GM23338 (cell line): ENCODE results near the gene CPSF2. TPM values are rescaled to one million over a fixed set of nuclear protein-coding genes. Genes with fewer than 3 reads are reported as not detected.

Experiments used
- ETS1 ChIP-seq: IDR thresholded peaks from 2 replicates; pipeline ENCODE4 v1.6.1; 2016; ENCODE audit warnings: antibody characterized with exemption
- EZH2 ChIP-seq: fragments of 200-600 bp; sonication (generic); IDR thresholded peaks from one replicate; pipeline ENCODE4 v1.8.0; 2017; ENCODE audit warnings: antibody characterized with exemption, mild to moderate bottlenecking, low read depth; ENCODE audit not compliant: unreplicated experiment
- EZH2phosphoT487 ChIP-seq: fragments of 200-600 bp; sonication (generic); IDR thresholded peaks from one replicate; pipeline ENCODE4 v1.8.1; 2018; ENCODE audit warnings: antibody characterized with exemption; ENCODE audit not compliant: unreplicated experiment
- JUNB ChIP-seq: IDR thresholded peaks from one replicate; pipeline ENCODE4 v1.6.1; 2016; ENCODE audit warnings: antibody characterized with exemption; ENCODE audit not compliant: unreplicated experiment
- NANOG ChIP-seq: IDR thresholded peaks from 2 replicates; pipeline ENCODE4 v1.6.1; 2016; ENCODE audit warnings: antibody characterized with exemption, borderline replicate concordance
- POLR2AphosphoS5 ChIP-seq: IDR thresholded peaks from 2 replicates; pipeline ENCODE4 v1.6.1; 2016; ENCODE audit warnings: antibody characterized with exemption, low read depth
- REST ChIP-seq: IDR thresholded peaks from one replicate; pipeline ENCODE4 v1.6.1; 2018; ENCODE audit warnings: antibody characterized with exemption; ENCODE audit not compliant: unreplicated experiment
- polyA plus RNA-seq: library from polyadenylated mRNA; unstranded; fragments of >200 nt; fragmentation: Nextera tagmentation; extraction: Ambion mirVana; gene quantifications from 2 replicates; pipeline ENCODE4 v1.2.1, GENCODE V29; 2016
- total RNA-seq: library from RNA; depleted of rRNA; stranded (reverse); fragments of >200 nt; shearing (Covaris generic); gene quantifications from 2 replicates; pipeline ENCODE4 v1.2.3, GENCODE V29; 2014; rRNA removed

The CPSF2 gene
- total and polyA plus RNA-seq, 2 experiments from 2014 or later = 54.2 to 112 TPM

- TF ChIP-seq REST = no peak
- no peak for TF ChIP-seq EZH2
- no peak for TF ChIP-seq POLR2AphosphoS5
- no peak for TF ChIP-seq JUNB
- TF ChIP-seq NANOG = no peak
- TF ChIP-seq ETS1 = no peak
- no peak for TF ChIP-seq EZH2phosphoT487
Observed at GRCh38 chr14:92217936-92218335, 96.2 kb downstream of the CPSF2 start (continued).

Other genes with a start within 250 kb of the CPSF2 start
- 2.0 and 4.9 TPM in 2 replicates for gene FBLN5, start 174.3 kb upstream of the CPSF2 start, total RNA-seq
- 4.3 and 6.0 TPM in 2 replicates for gene FBLN5, start 174.3 kb upstream of the CPSF2 start, polyA plus RNA-seq
- 17.7 and 24.9 TPM in 2 replicates for gene TRIP11, start 81.9 kb upstream of the CPSF2 start, total RNA-seq
- 30.6 and 52.2 TPM in 2 replicates for gene TRIP11, start 81.9 kb upstream of the CPSF2 start, polyA plus RNA-seq
- gene ATXN3, start 15.4 kb upstream of the CPSF2 start, total RNA-seq = 36.4 and 39.5 TPM in 2 replicates
- 47.6 and 66.7 TPM in 2 replicates for gene ATXN3, start 15.4 kb upstream of the CPSF2 start, polyA plus RNA-seq
- gene NDUFB1, start 263 bp upstream of the CPSF2 start, total RNA-seq = 134 and 160 TPM in 2 replicates
- 876 and 1,053 TPM in 2 replicates for gene NDUFB1, start 263 bp upstream of the CPSF2 start, polyA plus RNA-seq
- 0.38 and 0.39 TPM in 2 replicates for gene SLC24A4, start 201.2 kb downstream of the CPSF2 start, total RNA-seq
- gene SLC24A4, start 201.2 kb downstream of the CPSF2 start, polyA plus RNA-seq = 0.06 and 0.30 TPM in 2 replicates